HUES64 (cell line): ENCODE results near the gene GNPTAB.

Experiments used
- H3K27ac ChIP-seq: 2 replicates; pipeline ENCODE4 v1.7.0; 2013; ENCODE audit warnings: low read depth, low read length, inconsistent platforms
- H3K27me3 ChIP-seq: 2 replicates; pipeline ENCODE4 v1.6.1; 2013; ENCODE audit warnings: mild to moderate bottlenecking, low read length; ENCODE audit not compliant: insufficient read depth
- H3K36me3 ChIP-seq: 2 replicates; pipeline ENCODE4 v1.6.1; 2013; ENCODE audit warnings: mild to moderate bottlenecking, low read length; ENCODE audit not compliant: insufficient read depth
- H3K4me1 ChIP-seq: 2 replicates; pipeline ENCODE4 v1.6.1; 2013; ENCODE audit warnings: mild to moderate bottlenecking, low read length, moderate library complexity; ENCODE audit not compliant: insufficient read depth
- H3K4me3 ChIP-seq: 2 replicates; pipeline ENCODE4 v1.5.1; 2013; ENCODE audit warnings: mild to moderate bottlenecking, low read length, moderate library complexity
- H3K9ac ChIP-seq: 2 replicates; pipeline ENCODE4 v1.6.1; 2013; ENCODE audit warnings: mild to moderate bottlenecking, low read depth, low read length
- H3K9me3 ChIP-seq: 2 replicates; pipeline ENCODE4 v1.6.1; 2013; ENCODE audit warnings: low read depth, low read length; ENCODE audit not compliant: insufficient read depth
- WGBS: fragments of 150-250, 120-280 bp; methylation state at CpG from one replicate; pipeline ENCODE4 v1.1.7; 2013; ENCODE audit warnings: missing lambda C conversion rate; 5-methylcytosine and 5-hydroxymethylcytosine counted together

Gene GNPTAB

GRCh38 chr12:101768781-101769180 lies 62.0 kb downstream of the GNPTAB start:
- Histone ChIP-seq H3K27me3 (no peaks in the 10 kb centered on the region), H3K4me3 (no peak overlapping the region), H3K27ac (no peak overlapping the region), H3K9me3 (no peaks in the 10 kb centered on the region), H3K36me3 (peaks cover 65% of the 10 kb centered on the region), H3K9ac (no peak overlapping the region), H3K4me1 (no peaks in the 10 kb centered on the region)
- 98% methylated on average over 2 of the region's 2 CpGs for WGBS

GRCh38 chr12:101767537-101767936 lies 63.2 kb downstream of the GNPTAB start:
- no peak overlapping the region for H3K27ac ChIP-seq
- no peak overlapping the region for H3K9ac ChIP-seq
- peaks cover 67% of the 10 kb centered on the region for H3K36me3 ChIP-seq
- 83% methylated on average over 1 of the region's 1 CpG for WGBS
- no peaks in the 10 kb centered on the region for H3K9me3 ChIP-seq
- H3K27me3 ChIP-seq = no peaks in the 10 kb centered on the region
- no peak overlapping the region for H3K4me3 ChIP-seq
- no peaks in the 10 kb centered on the region for H3K4me1 ChIP-seq

DNA sequence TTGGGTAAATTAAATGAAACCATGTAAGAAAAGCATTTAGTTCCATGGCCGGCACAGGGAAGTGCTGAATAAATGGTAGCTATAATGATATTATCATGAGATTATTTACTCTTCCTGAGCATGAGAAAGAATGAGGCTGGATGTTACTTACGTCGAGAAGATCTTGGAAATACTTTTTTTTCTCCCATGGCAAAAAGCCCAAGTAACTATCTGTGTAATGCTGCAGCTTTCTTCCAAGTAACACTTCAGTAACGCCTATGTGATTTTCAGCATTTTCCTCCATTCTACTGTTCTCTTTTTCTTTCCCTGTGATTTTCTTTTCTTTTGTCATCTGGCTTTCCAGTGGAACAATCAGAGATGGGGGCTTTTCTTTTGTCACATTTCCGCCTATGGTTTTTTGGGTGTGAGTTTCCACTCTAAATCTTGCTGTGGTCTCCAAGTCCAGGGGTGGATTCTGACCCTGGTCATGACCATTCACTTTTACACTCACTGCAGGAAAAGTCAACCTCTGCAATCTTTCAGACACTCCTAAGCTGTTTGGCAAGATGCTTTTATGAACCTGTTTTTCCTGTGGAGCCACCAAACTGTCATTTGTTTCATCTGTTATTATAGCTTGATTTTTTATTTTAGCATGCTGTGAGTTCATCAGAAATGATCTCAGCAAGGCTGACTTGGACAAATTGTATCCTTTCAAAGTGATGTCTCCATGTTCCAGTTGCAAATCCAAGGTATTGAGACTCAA lies 66.5 kb downstream of the GNPTAB start:
- no peaks in the 10 kb centered on the region for H3K9me3 ChIP-seq
- WGBS = 96% methylated on average over 5 of the region's 5 CpGs
- H3K27me3 ChIP-seq = no peaks in the 10 kb centered on the region
- H3K27ac ChIP-seq = no peak overlapping the region
- no peak overlapping the region for H3K4me3 ChIP-seq
- peaks cover 75% of the 10 kb centered on the region for H3K36me3 ChIP-seq
- H3K4me1 ChIP-seq = no peaks in the 10 kb centered on the region
- H3K9ac ChIP-seq = no peak overlapping the region

DNA sequence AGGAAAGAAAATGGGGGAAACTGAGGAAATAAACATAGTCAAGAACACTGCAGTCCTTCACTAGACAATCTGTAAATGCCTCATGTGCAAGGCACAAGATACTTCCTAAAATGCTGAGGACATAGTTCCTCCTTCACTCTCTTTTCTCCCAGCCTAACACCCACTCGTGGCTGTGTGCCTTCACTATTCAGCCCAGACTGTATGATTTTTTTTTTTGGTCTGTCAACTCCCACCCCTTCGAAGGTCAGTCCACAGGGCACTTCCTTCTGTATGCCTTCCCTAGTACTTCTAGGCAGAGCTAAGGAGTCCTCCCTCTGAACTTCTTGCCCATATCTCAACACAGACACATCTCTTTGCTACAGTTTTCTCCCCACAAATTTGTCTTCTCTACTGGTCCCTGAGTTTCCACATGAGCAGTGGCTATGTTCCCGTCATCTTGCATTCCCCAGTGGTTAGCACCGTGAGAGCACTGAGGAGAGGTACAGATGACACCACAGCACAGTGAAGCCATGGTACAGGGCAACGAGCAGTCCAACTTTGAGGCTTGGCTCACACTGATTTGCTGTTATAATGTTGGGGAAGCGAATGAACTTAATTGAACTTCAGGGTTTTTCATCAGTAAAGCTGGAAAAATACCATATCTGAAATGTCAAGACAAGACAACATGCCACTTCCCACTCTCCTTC lies 67.4 kb downstream of the GNPTAB start:
- no peak overlapping the region for H3K4me3 ChIP-seq
- no peaks in the 10 kb centered on the region for H3K9me3 ChIP-seq
- no peaks in the 10 kb centered on the region for H3K4me1 ChIP-seq
- no peaks in the 10 kb centered on the region for H3K27me3 ChIP-seq
- H3K27ac ChIP-seq = no peak overlapping the region
- H3K36me3 ChIP-seq = peaks cover 71% of the 10 kb centered on the region
- WGBS = 94% methylated on average over 6 of the region's 6 CpGs
- no peak overlapping the region for H3K9ac ChIP-seq

GRCh38 chr12:101761781-101762180 lies 69.0 kb downstream of the GNPTAB start:
- 89% methylated on average over 3 of the region's 4 CpGs for WGBS
- H3K9ac ChIP-seq = no peak overlapping the region
- H3K9me3 ChIP-seq = no peaks in the 10 kb centered on the region
- H3K4me3 ChIP-seq = no peak overlapping the region
- H3K27me3 ChIP-seq = no peaks in the 10 kb centered on the region
- H3K36me3 ChIP-seq = peaks cover 71% of the 10 kb centered on the region
- no peak overlapping the region for H3K27ac ChIP-seq
- H3K4me1 ChIP-seq = no peaks in the 10 kb centered on the region

DNA sequence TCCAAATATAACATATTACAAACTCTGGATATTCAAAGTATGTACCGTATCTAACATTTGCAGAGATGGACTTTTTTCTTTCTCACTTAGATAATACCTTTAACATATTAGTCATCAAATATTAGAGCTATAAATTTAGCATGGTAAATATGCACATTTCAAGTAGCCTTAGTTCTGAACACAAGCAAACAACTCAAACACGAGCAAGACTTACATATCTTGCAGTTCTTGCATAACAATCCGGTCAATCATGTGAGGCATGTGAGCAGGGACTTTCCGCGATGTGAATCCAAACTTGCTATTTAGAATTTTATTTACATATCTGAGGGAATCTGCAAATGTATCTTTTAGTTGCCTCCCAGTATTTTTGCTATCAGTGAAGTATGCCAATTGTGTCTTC lies 69.4 kb downstream of the GNPTAB start:
- Histone ChIP-seq H3K27me3 (no peaks in the 10 kb centered on the region), H3K27ac (no peak overlapping the region), H3K4me1 (no peaks in the 10 kb centered on the region), H3K9me3 (no peaks in the 10 kb centered on the region), H3K4me3 (no peak overlapping the region), H3K9ac (no peak overlapping the region), H3K36me3 (peaks cover 72% of the 10 kb centered on the region)
- 89% methylated on average over 5 of the region's 5 CpGs for WGBS

- no peak overlapping the region for H3K27ac ChIP-seq
- no peaks in the 10 kb centered on the region for H3K4me1 ChIP-seq
- H3K9ac ChIP-seq = no peak overlapping the region
- no peaks in the 10 kb centered on the region for H3K9me3 ChIP-seq
- no peaks in the 10 kb centered on the region for H3K27me3 ChIP-seq
- peaks cover 73% of the 10 kb centered on the region for H3K36me3 ChIP-seq
- H3K4me3 ChIP-seq = no peak overlapping the region
- 86% methylated on average over 5 of the region's 5 CpGs for WGBS
These were observed 71.2 kb downstream of the GNPTAB start for GRCh38 chr12:101759396-101760047.

GRCh38 chr12:101750152-101750551 lies 80.6 kb downstream of the GNPTAB start:
- Histone ChIP-seq H3K27me3 (no peaks in the 10 kb centered on the region), H3K4me1 (peaks cover 5% of the 10 kb centered on the region; the same call in 1 of the 2 replicates), H3K36me3 (peaks cover 77% of the 10 kb centered on the region), H3K27ac (no peak overlapping the region), H3K9ac (no peak overlapping the region), H3K4me3 (no peak overlapping the region), H3K9me3 (no peaks in the 10 kb centered on the region)
- 87% methylated on average over 4 of the region's 4 CpGs for WGBS

- H3K27me3 ChIP-seq = no peaks in the 10 kb centered on the region
These were observed 81.1 kb downstream of the GNPTAB start for GRCh38 chr12:101749657-101750056.

GRCh38 chr12:101748907-101749306 lies 81.9 kb downstream of the GNPTAB start:
- peaks cover 79% of the 10 kb centered on the region for H3K36me3 ChIP-seq
- no peak overlapping the region for H3K9ac ChIP-seq
- WGBS = no CpG with 5 or more reads among the region's 1 CpG
- no peaks in the 10 kb centered on the region for H3K9me3 ChIP-seq
- no peaks in the 10 kb centered on the region for H3K27me3 ChIP-seq
- no peak overlapping the region for H3K4me3 ChIP-seq
- H3K4me1 ChIP-seq = peaks cover 5% of the 10 kb centered on the region; the same call in 1 of the 2 replicates
- no peak overlapping the region for H3K27ac ChIP-seq

More at GRCh38 chr12:101749657-101750056, 81.1 kb downstream of the GNPTAB start:
- Histone ChIP-seq H3K9ac (no peak overlapping the region), H3K4me3 (no peak overlapping the region), H3K4me1 (peaks cover 5% of the 10 kb centered on the region; the same call in 1 of the 2 replicates), H3K36me3 (peaks cover 78% of the 10 kb centered on the region), H3K27ac (no peak overlapping the region), H3K9me3 (no peaks in the 10 kb centered on the region)
- 92% methylated on average over 4 of the region's 4 CpGs for WGBS

- Histone ChIP-seq H3K9ac (no peak overlapping the region), H3K4me1 (peaks cover 5% of the 10 kb centered on the region; the same call in 1 of the 2 replicates), H3K27ac (no peak overlapping the region), H3K4me3 (no peak overlapping the region), H3K36me3 (peaks cover 76% of the 10 kb centered on the region), H3K27me3 (no peaks in the 10 kb centered on the region), H3K9me3 (no peaks in the 10 kb centered on the region)
- 88% methylated on average over 1 of the region's 1 CpG for WGBS
These were observed 83.1 kb downstream of the GNPTAB start for GRCh38 chr12:101747697-101748096.
